SK-N-SH treated with all-trans-retinoic acid at 6 μM for 48 hours (cell line): ENCODE measurements around the gene SSR4.
"Not testable (repeated sequence)": the region's sequence is repeated elsewhere in the genome, so short reads cannot be mapped to it uniquely, and the experiment has no call there.

Experiments used
- ATAC-seq: fragments of 200-7000 bp; cut with Tn5 transposase; 3 replicates; pipeline ENCODE4 v1.9.1; 2020; ENCODE audit warnings: mild to moderate bottlenecking, moderate library complexity
- ARNTL ChIP-seq: fragments of 450-650 bp; formaldehyde crosslinking; IDR thresholded peaks from 2 replicates; pipeline ENCODE4 v1.5.0; 2020; ENCODE audit warnings: low read depth, mild to moderate bottlenecking, moderate library complexity, borderline replicate concordance
- BACH2 ChIP-seq: fragments of 250-450 bp; sonication (Bioruptor Pico); IDR thresholded peaks from 2 replicates; pipeline ENCODE4 v1.9.0; 2021; ENCODE audit warnings: mild to moderate bottlenecking, borderline replicate concordance
- ESRRG ChIP-seq: fragments of 250-450 bp; sonication (Bioruptor Pico); IDR thresholded peaks from 2 replicates; pipeline ENCODE4 v1.6.1; 2021; ENCODE audit warnings: mild to moderate bottlenecking
- GLIS3 ChIP-seq: fragments of 250-450 bp; sonication (Bioruptor Pico); IDR thresholded peaks from 2 replicates; pipeline ENCODE4 v1.5.0; 2020; ENCODE audit warnings: mild to moderate bottlenecking, moderate library complexity
- ISL1 ChIP-seq: fragments of 250-450 bp; sonication (Bioruptor Pico); IDR thresholded peaks from 2 replicates; pipeline ENCODE4 v2.1.2; 2022; ENCODE audit warnings: mild to moderate bottlenecking, moderate library complexity
- PPARA ChIP-seq: fragments of 250-450 bp; sonication (Bioruptor Pico); IDR thresholded peaks from 2 replicates; pipeline ENCODE4 v1.5.0; 2020; ENCODE audit warnings: mild to moderate bottlenecking, borderline replicate concordance
- RARB ChIP-seq: fragments of 250-450 bp; sonication (Bioruptor Pico); IDR thresholded peaks from 2 replicates; pipeline ENCODE4 v1.8.0; 2021; ENCODE audit warnings: mild to moderate bottlenecking, moderate library complexity
- SNAI2 ChIP-seq: fragments of 250-450 bp; sonication (Bioruptor Pico); IDR thresholded peaks from 2 replicates; pipeline ENCODE4 v1.5.0; 2020; ENCODE audit warnings: mild to moderate bottlenecking, moderate library complexity
- TCF4 ChIP-seq: fragments of 250-450 bp; sonication (Bioruptor Pico); IDR thresholded peaks from 2 replicates; pipeline ENCODE4 v1.8.0; 2021; ENCODE audit warnings: mild to moderate bottlenecking, moderate library complexity, borderline replicate concordance
- TOX ChIP-seq: fragments of 250-450 bp; sonication (Bioruptor Pico); IDR thresholded peaks from 2 replicates; pipeline ENCODE4 v1.8.0; 2021; ENCODE audit warnings: mild to moderate bottlenecking, moderate library complexity, borderline replicate concordance
- ZC3H10 ChIP-seq: fragments of 250-450 bp; sonication (Bioruptor Pico); IDR thresholded peaks from 2 replicates; pipeline ENCODE4 v1.5.1; 2021; ENCODE audit warnings: mild to moderate bottlenecking, moderate library complexity
- ZFP3 ChIP-seq: fragments of 250-450 bp; sonication (Bioruptor Pico); IDR thresholded peaks from 2 replicates; pipeline ENCODE4 v1.5.0; 2020; ENCODE audit warnings: mild to moderate bottlenecking, moderate library complexity
- ZFP30 ChIP-seq: fragments of 450-650 bp; formaldehyde crosslinking; IDR thresholded peaks from 2 replicates; pipeline ENCODE4 v1.5.0; 2022; ENCODE audit warnings: mild to moderate bottlenecking, moderate library complexity
- ZNF70 ChIP-seq: fragments of 450-650 bp; formaldehyde crosslinking; IDR thresholded peaks from 2 replicates; pipeline ENCODE4 v1.5.0; 2020; ENCODE audit warnings: mild to moderate bottlenecking, moderate library complexity
- TF ChIP-seq, protein P1 (sequence below): fragments of 250-450 bp; sonication (Bioruptor Pico); IDR thresholded peaks from 2 replicates; pipeline ENCODE4 v1.5.1; 2020; ENCODE audit warnings: low read depth, mild to moderate bottlenecking, moderate library complexity
- TF ChIP-seq, protein P2 (sequence below): fragments of 250-450 bp; sonication (Bioruptor Pico); IDR thresholded peaks from 2 replicates; pipeline ENCODE4 v1.5.0; 2020; ENCODE audit warnings: mild to moderate bottlenecking, moderate library complexity
- TF ChIP-seq, protein P3 (sequence below): fragments of 250-450 bp; sonication (Bioruptor Pico); IDR thresholded peaks from 2 replicates; pipeline ENCODE4 v1.8.0; 2020; ENCODE audit warnings: mild to moderate bottlenecking, moderate library complexity, borderline replicate concordance
- TF ChIP-seq, protein P4 (sequence below): fragments of 250-450 bp; sonication (Bioruptor Pico); IDR thresholded peaks from 2 replicates; pipeline ENCODE4 v1.8.0; 2021; ENCODE audit warnings: low read depth, mild to moderate bottlenecking, moderate library complexity, borderline replicate concordance

Gene SSR4

DNA sequence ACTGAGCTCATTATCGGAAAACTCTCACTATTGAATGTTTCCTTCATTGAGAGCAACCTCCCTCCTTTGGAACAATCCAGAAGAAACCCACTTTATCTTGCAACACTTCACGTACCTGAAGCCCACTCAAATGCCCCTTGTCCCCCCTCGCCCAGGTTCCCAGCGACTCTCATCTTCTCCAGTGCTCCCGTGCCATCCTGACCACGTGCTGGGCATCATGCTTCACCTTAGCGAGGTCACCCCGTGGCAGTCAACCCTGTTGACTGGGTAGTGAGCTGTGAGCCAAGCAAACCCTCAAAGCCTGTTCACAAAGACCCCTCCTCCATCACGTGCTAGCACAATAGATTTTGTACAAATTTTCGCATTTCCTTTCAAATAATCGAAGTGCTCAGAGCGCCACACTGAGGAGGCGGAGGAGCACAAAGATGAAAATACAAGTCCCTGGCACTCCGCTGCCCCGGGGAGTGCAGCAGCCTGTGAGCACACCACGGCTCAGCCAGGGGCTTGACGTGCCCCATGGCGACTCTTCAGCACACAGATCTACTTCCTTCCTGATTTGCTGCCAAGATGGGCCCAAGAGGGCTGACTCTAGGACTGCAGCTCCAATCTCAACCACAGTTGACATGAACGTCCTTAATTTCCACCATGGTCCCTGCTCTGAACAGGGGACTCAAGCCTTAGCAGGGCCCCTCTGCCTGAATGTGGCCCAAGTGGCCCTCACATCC lies 20.3 kb downstream of the SSR4 start:
- ATAC-seq, result no peak
- TF ChIP-seq ZNF70 (CRISPR knock-in tag), result no peak
- no peak for TF ChIP-seq TOX (CRISPR knock-in tag)
- TF ChIP-seq ZC3H10, result no peak
- no peak for TF ChIP-seq ARNTL
- no peak for TF ChIP-seq ESRRG (CRISPR knock-in tag)
- no peak for TF ChIP-seq RARB (CRISPR knock-in tag)
- no peak for TF ChIP-seq ZFP30 (CRISPR knock-in tag)
- no peak for TF ChIP-seq PPARA (CRISPR knock-in tag)
- TF ChIP-seq, protein P1, sequence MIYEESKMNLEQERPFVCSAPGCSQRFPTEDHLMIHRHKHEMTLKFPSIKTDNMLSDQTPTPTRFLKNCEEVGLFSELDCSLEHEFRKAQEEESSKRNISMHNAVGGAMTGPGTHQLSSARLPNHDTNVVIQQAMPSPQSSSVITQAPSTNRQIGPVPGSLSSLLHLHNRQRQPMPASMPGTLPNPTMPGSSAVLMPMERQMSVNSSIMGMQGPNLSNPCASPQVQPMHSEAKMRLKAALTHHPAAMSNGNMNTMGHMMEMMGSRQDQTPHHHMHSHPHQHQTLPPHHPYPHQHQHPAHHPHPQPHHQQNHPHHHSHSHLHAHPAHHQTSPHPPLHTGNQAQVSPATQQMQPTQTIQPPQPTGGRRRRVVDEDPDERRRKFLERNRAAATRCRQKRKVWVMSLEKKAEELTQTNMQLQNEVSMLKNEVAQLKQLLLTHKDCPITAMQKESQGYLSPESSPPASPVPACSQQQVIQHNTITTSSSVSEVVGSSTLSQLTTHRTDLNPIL, result no peak
- TF ChIP-seq, protein P2, sequence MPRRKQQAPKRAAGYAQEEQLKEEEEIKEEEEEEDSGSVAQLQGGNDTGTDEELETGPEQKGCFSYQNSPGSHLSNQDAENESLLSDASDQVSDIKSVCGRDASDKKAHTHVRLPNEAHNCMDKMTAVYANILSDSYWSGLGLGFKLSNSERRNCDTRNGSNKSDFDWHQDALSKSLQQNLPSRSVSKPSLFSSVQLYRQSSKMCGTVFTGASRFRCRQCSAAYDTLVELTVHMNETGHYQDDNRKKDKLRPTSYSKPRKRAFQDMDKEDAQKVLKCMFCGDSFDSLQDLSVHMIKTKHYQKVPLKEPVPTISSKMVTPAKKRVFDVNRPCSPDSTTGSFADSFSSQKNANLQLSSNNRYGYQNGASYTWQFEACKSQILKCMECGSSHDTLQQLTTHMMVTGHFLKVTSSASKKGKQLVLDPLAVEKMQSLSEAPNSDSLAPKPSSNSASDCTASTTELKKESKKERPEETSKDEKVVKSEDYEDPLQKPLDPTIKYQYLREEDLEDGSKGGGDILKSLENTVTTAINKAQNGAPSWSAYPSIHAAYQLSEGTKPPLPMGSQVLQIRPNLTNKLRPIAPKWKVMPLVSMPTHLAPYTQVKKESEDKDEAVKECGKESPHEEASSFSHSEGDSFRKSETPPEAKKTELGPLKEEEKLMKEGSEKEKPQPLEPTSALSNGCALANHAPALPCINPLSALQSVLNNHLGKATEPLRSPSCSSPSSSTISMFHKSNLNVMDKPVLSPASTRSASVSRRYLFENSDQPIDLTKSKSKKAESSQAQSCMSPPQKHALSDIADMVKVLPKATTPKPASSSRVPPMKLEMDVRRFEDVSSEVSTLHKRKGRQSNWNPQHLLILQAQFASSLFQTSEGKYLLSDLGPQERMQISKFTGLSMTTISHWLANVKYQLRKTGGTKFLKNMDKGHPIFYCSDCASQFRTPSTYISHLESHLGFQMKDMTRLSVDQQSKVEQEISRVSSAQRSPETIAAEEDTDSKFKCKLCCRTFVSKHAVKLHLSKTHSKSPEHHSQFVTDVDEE, result no peak
- TF ChIP-seq BACH2 (CRISPR knock-in tag), result no peak
- TF ChIP-seq, protein P3, sequence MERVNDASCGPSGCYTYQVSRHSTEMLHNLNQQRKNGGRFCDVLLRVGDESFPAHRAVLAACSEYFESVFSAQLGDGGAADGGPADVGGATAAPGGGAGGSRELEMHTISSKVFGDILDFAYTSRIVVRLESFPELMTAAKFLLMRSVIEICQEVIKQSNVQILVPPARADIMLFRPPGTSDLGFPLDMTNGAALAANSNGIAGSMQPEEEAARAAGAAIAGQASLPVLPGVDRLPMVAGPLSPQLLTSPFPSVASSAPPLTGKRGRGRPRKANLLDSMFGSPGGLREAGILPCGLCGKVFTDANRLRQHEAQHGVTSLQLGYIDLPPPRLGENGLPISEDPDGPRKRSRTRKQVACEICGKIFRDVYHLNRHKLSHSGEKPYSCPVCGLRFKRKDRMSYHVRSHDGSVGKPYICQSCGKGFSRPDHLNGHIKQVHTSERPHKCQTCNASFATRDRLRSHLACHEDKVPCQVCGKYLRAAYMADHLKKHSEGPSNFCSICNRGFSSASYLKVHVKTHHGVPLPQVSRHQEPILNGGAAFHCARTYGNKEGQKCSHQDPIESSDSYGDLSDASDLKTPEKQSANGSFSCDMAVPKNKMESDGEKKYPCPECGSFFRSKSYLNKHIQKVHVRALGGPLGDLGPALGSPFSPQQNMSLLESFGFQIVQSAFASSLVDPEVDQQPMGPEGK (CRISPR knock-in tag), result no peak
- TF ChIP-seq GLIS3 (CRISPR knock-in tag), result no peak
- TF ChIP-seq SNAI2, result no peak
- no peak for TF ChIP-seq ISL1 (CRISPR knock-in tag)
- TF ChIP-seq, protein P4, sequence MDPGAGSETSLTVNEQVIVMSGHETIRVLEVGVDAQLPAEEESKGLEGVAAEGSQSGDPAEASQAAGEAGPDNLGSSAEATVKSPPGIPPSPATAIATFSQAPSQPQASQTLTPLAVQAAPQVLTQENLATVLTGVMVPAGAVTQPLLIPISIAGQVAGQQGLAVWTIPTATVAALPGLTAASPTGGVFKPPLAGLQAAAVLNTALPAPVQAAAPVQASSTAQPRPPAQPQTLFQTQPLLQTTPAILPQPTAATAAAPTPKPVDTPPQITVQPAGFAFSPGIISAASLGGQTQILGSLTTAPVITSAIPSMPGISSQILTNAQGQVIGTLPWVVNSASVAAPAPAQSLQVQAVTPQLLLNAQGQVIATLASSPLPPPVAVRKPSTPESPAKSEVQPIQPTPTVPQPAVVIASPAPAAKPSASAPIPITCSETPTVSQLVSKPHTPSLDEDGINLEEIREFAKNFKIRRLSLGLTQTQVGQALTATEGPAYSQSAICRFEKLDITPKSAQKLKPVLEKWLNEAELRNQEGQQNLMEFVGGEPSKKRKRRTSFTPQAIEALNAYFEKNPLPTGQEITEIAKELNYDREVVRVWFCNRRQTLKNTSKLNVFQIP (CRISPR knock-in tag), result no peak
- no peak for TF ChIP-seq ZFP3 (CRISPR knock-in tag)

DNA sequence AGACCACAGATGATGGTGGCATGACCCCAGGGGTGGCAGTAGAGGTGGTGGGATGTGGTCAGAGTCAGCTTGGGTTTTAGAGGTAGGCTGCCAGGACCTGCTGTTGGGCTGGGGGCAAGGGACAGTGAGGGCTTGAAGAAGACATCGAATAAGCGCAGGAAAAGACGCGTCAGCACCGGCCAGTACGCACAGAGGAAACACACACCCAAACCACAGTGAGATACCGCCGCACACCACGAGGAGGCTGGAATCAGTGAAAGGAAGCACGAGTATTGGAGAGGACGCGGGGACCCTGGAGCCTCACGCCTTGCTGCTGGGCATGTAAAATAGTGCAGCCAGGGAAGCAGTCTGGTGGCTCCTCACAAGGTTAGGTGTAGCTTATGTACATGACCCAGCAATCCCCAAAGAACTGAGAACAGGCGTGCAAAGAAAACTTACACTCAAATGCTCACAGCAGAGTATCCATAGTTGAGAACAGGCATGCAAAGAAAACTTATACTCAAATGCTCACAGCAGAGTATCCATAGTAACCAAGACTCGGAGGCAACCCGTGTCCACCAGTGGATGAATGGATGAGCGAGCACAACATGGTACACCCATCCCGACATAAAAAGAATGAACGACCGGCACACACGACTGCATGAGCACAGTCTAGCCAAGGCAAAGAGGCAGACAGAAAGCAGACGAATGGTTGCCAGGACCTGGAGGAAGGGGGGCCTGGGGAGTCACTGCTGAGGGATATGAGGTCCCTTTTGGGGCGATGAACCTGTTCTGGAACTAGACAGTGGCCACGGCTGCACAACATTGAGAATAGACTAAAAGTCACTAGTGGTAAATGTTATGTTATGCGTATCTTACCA lies 22.6 kb downstream of the SSR4 start:
- no peak for ATAC-seq
- no peak for TF ChIP-seq PPARA (CRISPR knock-in tag)
- no peak for TF ChIP-seq ESRRG (CRISPR knock-in tag)
- TF ChIP-seq GLIS3 (CRISPR knock-in tag), result no peak
- TF ChIP-seq, protein P3 (CRISPR knock-in tag), result no peak
- no peak for TF ChIP-seq ZFP3 (CRISPR knock-in tag)
- TF ChIP-seq TOX (CRISPR knock-in tag), result no peak
- TF ChIP-seq TCF4 (CRISPR knock-in tag), result no peak

DNA sequence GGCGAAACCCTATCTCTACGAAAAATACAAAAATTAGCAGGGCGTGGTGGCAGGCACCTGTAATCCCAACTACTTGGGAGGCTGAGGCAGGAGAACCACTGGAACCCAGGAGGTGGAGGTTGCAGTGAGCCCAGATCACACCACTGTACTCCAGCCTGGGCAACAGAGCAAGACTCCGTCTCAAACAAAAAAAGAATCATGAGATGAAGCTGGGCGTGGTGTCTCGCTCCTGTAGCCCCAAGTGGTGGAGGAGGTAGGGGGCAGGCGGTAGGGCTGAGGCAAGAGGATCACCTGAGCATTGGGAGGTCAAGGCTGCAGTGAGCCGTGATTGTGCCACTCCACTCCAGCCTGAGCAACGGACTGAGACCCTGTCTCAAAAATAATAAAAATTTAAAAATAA lies 23.6 kb downstream of the SSR4 start:
- ATAC-seq, result not testable (repeated sequence)
